Measurements from ENCODE around the gene C20orf204.

GRCh38 chr20:64042054-64042781 is 6.2 kb downstream of the C20orf204 start:
- TF ChIP-seq CTCF (IDR thresholded peaks at IDR 0.05; ENCODE audit: control extremely low read depth in 1 of 3, insufficient read depth in 1 of 3, low read depth in 1 of 3, low read length in 3 of 3) (no peak), TAF1 (IDR thresholded peaks at IDR 0.05; ENCODE audit: low read depth, low read length) (no peak), MAX (IDR thresholded peaks at IDR 0.05) (0 out of 2 replicates have a peak, but pooled peaks have one; percentile 27), JUN (IDR thresholded peaks at IDR 0.05; ENCODE audit: low read depth, low read length) (no peak), EZH2 (IDR thresholded peaks at IDR 0.05; ENCODE audit: low read depth, low read length, severe bottlenecking) (peak; percentile 58)
